NCI-H128 (cell line): ENCODE results near the gene RHBDD1.

Experiments used
- DNase-seq: peaks from one replicate; lab custom pipeline; 2025; ENCODE audit not compliant: unreplicated experiment; lab: John Stamatoyannopoulos, UW

Gene RHBDD1

GRCh38 chr2:226835796-226836547 lies at the start of gene RHBDD1:
RHBDD1 (plus strand) TSS chr2:226836054; CDS start chr2:226864694, 28,640 bp downstream.
- DNase-seq = peak; percentile 75

GRCh38 chr2:226788064-226788463 lies 47.8 kb upstream of the RHBDD1 start:
- DNase-seq = no peak

- no peak for DNase-seq
Measured at GRCh38 chr2:226788881-226789490, 46.9 kb upstream of the RHBDD1 start.

GRCh38 chr2:226790011-226790410 lies 45.8 kb upstream of the RHBDD1 start:
- no peak for DNase-seq

GRCh38 chr2:226790431-226790830 lies 45.4 kb upstream of the RHBDD1 start:
- no peak for DNase-seq

- DNase-seq = no peak
Measured at GRCh38 chr2:226791056-226791486, 44.8 kb upstream of the RHBDD1 start.

- DNase-seq = peak; percentile 41
Measured at GRCh38 chr2:226791487-226792081, 44.3 kb upstream of the RHBDD1 start.

- no peak for DNase-seq
Measured at GRCh38 chr2:226792155-226792881, 43.5 kb upstream of the RHBDD1 start.

GRCh38 chr2:226793646-226794045 lies 42.2 kb upstream of the RHBDD1 start:
- DNase-seq = no peak

- no peak for DNase-seq
Measured at GRCh38 chr2:226794196-226794661, 41.6 kb upstream of the RHBDD1 start.

GRCh38 chr2:226794751-226795171 lies 41.1 kb upstream of the RHBDD1 start:
- no peak for DNase-seq

- DNase-seq = no peak
Measured at GRCh38 chr2:226795281-226796011, 40.4 kb upstream of the RHBDD1 start.

- DNase-seq = no peak
Measured at GRCh38 chr2:226796012-226796839, 39.6 kb upstream of the RHBDD1 start.

- no peak for DNase-seq
Measured at GRCh38 chr2:226796840-226797288, 39.0 kb upstream of the RHBDD1 start.

GRCh38 chr2:226797289-226797988 lies 38.4 kb upstream of the RHBDD1 start:
- DNase-seq = no peak

GRCh38 chr2:226797989-226798421 lies 37.8 kb upstream of the RHBDD1 start:
- DNase-seq = no peak

GRCh38 chr2:226798422-226799210 lies 37.2 kb upstream of the RHBDD1 start:
- peak; percentile 6 for DNase-seq
